ENCODE results near the gene CBX2. TPM values are rescaled to one million over a fixed set of nuclear protein-coding genes. Genes with fewer than 3 reads are reported as not detected.

CBX2 gene
- total RNA-seq, 4 donors from 2014 or later: 4.6 to 12.9 (median 8.7) TPM

DNA sequence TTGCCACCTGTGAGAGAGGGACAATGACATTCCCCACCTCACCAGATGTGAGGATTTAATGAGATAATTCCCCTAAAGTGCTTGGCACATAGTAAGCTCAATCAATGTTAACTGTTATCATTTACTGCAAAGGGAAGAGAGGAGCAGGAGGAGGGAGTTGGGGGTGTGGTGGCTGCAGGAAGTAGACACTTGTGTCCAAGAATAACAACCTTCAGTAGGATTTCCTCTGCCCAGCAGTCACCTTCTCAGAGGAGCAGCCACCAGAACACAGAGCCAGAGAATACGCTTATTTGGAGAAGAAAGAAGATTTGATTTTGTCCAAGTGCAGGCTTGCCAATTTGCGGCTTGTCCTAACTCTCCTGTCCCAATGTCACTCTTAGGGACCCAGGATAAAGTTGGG lies 51.1 kb downstream of the CBX2 start:
- TF ChIP-seq POLR2A (IDR thresholded peaks at IDR 0.05): no peak
- TF ChIP-seq, protein P1, sequence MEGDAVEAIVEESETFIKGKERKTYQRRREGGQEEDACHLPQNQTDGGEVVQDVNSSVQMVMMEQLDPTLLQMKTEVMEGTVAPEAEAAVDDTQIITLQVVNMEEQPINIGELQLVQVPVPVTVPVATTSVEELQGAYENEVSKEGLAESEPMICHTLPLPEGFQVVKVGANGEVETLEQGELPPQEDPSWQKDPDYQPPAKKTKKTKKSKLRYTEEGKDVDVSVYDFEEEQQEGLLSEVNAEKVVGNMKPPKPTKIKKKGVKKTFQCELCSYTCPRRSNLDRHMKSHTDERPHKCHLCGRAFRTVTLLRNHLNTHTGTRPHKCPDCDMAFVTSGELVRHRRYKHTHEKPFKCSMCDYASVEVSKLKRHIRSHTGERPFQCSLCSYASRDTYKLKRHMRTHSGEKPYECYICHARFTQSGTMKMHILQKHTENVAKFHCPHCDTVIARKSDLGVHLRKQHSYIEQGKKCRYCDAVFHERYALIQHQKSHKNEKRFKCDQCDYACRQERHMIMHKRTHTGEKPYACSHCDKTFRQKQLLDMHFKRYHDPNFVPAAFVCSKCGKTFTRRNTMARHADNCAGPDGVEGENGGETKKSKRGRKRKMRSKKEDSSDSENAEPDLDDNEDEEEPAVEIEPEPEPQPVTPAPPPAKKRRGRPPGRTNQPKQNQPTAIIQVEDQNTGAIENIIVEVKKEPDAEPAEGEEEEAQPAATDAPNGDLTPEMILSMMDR (IDR thresholded peaks at IDR 0.05): no peak
- Histone ChIP-seq H3K27me3 (peaks cover 0 to 39% (median 0%) of the 10 kb centered on the region in 4 donors), H3K4me3 (no peak overlapping the region), H3K9me3 (no peaks in the 10 kb centered on the region), H3K27ac (no peak overlapping the region), H3K36me3 (peaks cover 5 to 13% (median 5%) of the 10 kb centered on the region in 3 donors), H3K4me1 (peaks cover 20 to 44% (median 25%) of the 10 kb centered on the region in 3 donors)
- intact Hi-C loops (cut with DNase I): no loop called here
- WGBS, 2 donors: 74 to 75% methylated on average over 2 of the region's 2 CpGs
- DNase-seq: no peak

DNA sequence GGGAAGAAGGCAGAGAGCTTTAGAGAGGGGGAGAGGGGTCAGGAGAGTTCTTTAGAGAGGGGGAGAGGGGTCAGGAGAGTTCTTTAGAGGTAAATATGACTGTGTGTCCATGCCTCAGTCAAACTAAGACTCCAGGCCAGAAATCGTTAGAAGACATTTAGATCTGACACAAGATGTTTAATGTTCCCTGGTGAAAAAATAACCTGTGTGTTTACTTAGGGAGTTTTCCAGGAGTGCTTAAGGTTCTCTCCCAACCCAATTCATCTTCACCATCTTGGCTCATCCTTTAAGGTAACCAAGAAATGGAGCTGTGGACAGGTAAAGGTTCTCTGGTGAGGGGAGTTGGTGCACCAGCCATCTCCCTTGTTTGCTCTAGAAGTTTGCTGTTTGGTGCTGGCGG lies 51.5 kb downstream of the CBX2 start:
- no peaks in the 10 kb centered on the region for H3K9me3 ChIP-seq
- no peak overlapping the region for H3K27ac ChIP-seq
- peaks cover 0 to 39% (median 0%) of the 10 kb centered on the region in 4 donors for H3K27me3 ChIP-seq
- H3K36me3 ChIP-seq: peaks cover 9 to 17% (median 10%) of the 10 kb centered on the region in 3 donors
- peaks cover 20 to 46% (median 25%) of the 10 kb centered on the region in 3 donors for H3K4me1 ChIP-seq
- intact Hi-C loops (cut with DNase I): no loop called here
- TF ChIP-seq, protein P1 (IDR thresholded peaks at IDR 0.05): no peak
- no peak for TF ChIP-seq POLR2A (IDR thresholded peaks at IDR 0.05)
- 48 to 52% methylated on average over 2 of the region's 2 CpGs for WGBS, 2 donors
- no peak overlapping the region for H3K4me3 ChIP-seq
- no peak for DNase-seq

DNA sequence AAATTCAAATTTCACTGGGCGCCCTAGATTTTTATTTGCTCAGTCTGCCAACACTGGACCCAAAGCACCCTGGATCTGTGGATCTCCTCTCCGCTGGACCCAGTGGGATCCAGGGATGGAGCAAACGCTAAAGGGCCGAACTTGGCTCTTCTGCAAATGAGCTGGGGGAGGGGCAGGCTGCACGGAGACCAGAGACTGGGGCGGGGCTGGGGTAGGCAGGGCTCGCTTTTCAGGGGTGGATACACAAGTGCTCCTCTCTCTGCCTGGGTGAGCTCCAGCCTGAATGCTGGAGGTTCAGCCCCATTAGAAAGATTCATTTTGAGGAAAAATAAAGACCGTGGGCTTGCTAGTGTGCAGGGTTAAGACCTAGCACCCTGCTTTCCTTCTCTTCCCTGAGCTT lies 52.4 kb downstream of the CBX2 start:
- WGBS, 2 donors: 67 to 68% methylated on average over 4 of the region's 8 CpGs
- DNase-seq: no peak
- Histone ChIP-seq H3K27me3 (peaks cover 0 to 32% (median 0%) of the 10 kb centered on the region in 4 donors), H3K4me3 (no peak overlapping the region), H3K27ac (no peak overlapping the region), H3K9me3 (no peaks in the 10 kb centered on the region), H3K36me3 (peaks cover 16 to 26% (median 16%) of the 10 kb centered on the region in 3 donors), H3K4me1 (peaks cover 20 to 54% (median 25%) of the 10 kb centered on the region in 3 donors)
- intact Hi-C loops (cut with DNase I): loop anchor here (10.0 kb wide), 1 partner anchor 154 kb away; no protein-coding TSS in a partner anchor
- TF ChIP-seq, protein P1 (IDR thresholded peaks at IDR 0.05): no peak
- no peak for TF ChIP-seq POLR2A (IDR thresholded peaks at IDR 0.05)

DNA sequence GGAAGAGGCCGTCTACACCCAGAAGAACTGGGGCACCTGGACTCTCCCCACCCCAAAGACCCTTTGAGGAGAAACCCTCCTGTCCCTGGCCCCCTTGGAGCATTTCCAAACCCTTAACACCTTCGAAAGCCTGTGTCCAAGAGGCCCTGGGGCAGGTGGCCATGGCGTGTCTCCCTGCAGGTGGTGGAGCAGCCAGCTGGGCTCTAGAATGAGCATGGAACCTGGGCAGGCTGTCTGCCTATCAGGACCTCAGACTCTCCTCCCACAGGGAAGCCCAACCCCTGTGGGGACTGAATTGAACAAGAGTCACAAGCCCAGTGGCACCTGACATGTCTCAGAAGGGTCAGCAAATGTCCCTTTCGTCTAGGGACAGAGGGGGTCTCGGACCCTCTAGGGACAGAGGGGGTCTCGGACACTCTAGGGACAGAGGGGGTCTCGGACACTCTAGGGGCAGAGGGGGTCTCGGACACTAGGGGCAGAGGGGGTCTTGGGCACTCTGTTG lies 52.9 kb downstream of the CBX2 start:
- intact Hi-C loops (cut with DNase I): loop anchor here (10.0 kb wide), 1 partner anchor 154 kb away; no protein-coding TSS in a partner anchor
- TF ChIP-seq, protein P1 (IDR thresholded peaks at IDR 0.05): no peak
- no peak for TF ChIP-seq POLR2A (IDR thresholded peaks at IDR 0.05)
- WGBS, 2 donors: 90 to 100% methylated on average over 2 to 3 of the region's 8 CpGs
- H3K4me3 ChIP-seq: no peak overlapping the region
- peaks cover 20 to 59% (median 26%) of the 10 kb centered on the region in 3 donors for H3K4me1 ChIP-seq
- peaks cover 0 to 28% (median 0%) of the 10 kb centered on the region in 4 donors for H3K27me3 ChIP-seq
- DNase-seq: no peak
- peaks cover 16 to 28% (median 18%) of the 10 kb centered on the region in 3 donors for H3K36me3 ChIP-seq
- no peak overlapping the region for H3K27ac ChIP-seq
- no peaks in the 10 kb centered on the region for H3K9me3 ChIP-seq
